Neural cell (in vitro differentiated cells): Measurements from ENCODE around the gene RPL35.

Source experiments
- EP300 ChIP-seq: fragments of 450-650 bp; conservative IDR thresholded peaks from 2 replicates; pipeline ENCODE4 v1.6.1; 2014; ENCODE audit warnings: antibody characterized with exemption, mild to moderate bottlenecking, moderate library complexity; ENCODE audit not compliant: poor library complexity, severe bottlenecking
- EZH2 ChIP-seq: fragments of 200-600, 300-800 bp; shearing (Covaris generic), sonication (generic); IDR thresholded peaks from 2 replicates; pipeline ENCODE4 v1.6.1; 2014; ENCODE audit warnings: antibody characterized with exemption, low read length, borderline replicate concordance, mild to moderate bottlenecking; ENCODE audit not compliant: insufficient read depth, poor library complexity, severe bottlenecking
- POLR2AphosphoS5 ChIP-seq: IDR thresholded peaks from 2 replicates; pipeline ENCODE4 v1.6.1; 2012
- RAD21 ChIP-seq: fragments of 450-650 bp; conservative IDR thresholded peaks from 2 replicates; pipeline ENCODE4 v1.6.1; 2014; ENCODE audit warnings: antibody characterized with exemption, mild to moderate bottlenecking, moderate library complexity
- SMC3 ChIP-seq: fragments of 450-650 bp; conservative IDR thresholded peaks from 2 replicates; pipeline ENCODE4 v1.6.1; 2014; ENCODE audit warnings: antibody characterized with exemption, mild to moderate bottlenecking, moderate library complexity; ENCODE audit not compliant: poor library complexity
- TAF1 ChIP-seq: IDR thresholded peaks from 2 replicates; pipeline ENCODE4 v1.6.1; 2012; ENCODE audit warnings: low read depth
- TF ChIP-seq, protein P1 (sequence below): fragments of 450-650 bp; IDR thresholded peaks from 2 replicates; pipeline ENCODE4 v1.5.1; 2014; ENCODE audit warnings: antibody characterized with exemption, mild to moderate bottlenecking, moderate library complexity; ENCODE audit not compliant: poor library complexity, severe bottlenecking
- TF ChIP-seq, protein P2 (sequence below): IDR thresholded peaks from 2 replicates; pipeline ENCODE4 v1.6.1; 2012; ENCODE audit warnings: borderline replicate concordance

DNA sequence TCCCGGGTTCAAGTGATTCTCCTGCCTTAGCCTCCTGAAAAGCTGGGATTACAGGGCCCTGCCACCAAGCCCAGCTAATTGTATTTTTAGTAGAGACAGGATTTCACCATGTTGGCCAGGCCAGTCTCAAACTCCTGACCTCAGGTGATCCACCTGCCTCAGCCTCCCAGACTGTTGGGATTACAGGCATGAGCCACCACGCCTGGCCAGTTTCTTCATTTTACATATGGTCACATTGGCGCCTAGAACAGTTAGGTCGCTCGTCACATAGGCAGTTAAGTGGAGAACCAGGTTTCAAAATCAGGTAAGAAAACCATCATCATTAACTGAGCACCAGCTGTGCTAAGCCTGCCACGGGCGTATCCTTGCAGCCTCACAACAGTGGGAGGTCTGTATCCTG is 48.7 kb downstream of the RPL35 start:
- TF ChIP-seq, protein P1, sequence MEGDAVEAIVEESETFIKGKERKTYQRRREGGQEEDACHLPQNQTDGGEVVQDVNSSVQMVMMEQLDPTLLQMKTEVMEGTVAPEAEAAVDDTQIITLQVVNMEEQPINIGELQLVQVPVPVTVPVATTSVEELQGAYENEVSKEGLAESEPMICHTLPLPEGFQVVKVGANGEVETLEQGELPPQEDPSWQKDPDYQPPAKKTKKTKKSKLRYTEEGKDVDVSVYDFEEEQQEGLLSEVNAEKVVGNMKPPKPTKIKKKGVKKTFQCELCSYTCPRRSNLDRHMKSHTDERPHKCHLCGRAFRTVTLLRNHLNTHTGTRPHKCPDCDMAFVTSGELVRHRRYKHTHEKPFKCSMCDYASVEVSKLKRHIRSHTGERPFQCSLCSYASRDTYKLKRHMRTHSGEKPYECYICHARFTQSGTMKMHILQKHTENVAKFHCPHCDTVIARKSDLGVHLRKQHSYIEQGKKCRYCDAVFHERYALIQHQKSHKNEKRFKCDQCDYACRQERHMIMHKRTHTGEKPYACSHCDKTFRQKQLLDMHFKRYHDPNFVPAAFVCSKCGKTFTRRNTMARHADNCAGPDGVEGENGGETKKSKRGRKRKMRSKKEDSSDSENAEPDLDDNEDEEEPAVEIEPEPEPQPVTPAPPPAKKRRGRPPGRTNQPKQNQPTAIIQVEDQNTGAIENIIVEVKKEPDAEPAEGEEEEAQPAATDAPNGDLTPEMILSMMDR = no peak
- TF ChIP-seq EP300 (no peak), POLR2AphosphoS5 (no peak), EZH2 (no peak), SMC3 (no peak), TAF1 (no peak), RAD21 (no peak)
- TF ChIP-seq, protein P2, sequence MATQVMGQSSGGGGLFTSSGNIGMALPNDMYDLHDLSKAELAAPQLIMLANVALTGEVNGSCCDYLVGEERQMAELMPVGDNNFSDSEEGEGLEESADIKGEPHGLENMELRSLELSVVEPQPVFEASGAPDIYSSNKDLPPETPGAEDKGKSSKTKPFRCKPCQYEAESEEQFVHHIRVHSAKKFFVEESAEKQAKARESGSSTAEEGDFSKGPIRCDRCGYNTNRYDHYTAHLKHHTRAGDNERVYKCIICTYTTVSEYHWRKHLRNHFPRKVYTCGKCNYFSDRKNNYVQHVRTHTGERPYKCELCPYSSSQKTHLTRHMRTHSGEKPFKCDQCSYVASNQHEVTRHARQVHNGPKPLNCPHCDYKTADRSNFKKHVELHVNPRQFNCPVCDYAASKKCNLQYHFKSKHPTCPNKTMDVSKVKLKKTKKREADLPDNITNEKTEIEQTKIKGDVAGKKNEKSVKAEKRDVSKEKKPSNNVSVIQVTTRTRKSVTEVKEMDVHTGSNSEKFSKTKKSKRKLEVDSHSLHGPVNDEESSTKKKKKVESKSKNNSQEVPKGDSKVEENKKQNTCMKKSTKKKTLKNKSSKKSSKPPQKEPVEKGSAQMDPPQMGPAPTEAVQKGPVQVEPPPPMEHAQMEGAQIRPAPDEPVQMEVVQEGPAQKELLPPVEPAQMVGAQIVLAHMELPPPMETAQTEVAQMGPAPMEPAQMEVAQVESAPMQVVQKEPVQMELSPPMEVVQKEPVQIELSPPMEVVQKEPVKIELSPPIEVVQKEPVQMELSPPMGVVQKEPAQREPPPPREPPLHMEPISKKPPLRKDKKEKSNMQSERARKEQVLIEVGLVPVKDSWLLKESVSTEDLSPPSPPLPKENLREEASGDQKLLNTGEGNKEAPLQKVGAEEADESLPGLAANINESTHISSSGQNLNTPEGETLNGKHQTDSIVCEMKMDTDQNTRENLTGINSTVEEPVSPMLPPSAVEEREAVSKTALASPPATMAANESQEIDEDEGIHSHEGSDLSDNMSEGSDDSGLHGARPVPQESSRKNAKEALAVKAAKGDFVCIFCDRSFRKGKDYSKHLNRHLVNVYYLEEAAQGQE = no peak
